KOPT-K1 (cell line): ENCODE data around the gene COL4A2.

Experiments used
- H3K27ac ChIP-seq: fragments of 200-600 bp; sonication (generic); 2 replicates; pipeline ENCODE4 v1.5.1; 2016; ENCODE audit warnings: antibody characterized with exemption, mild to moderate bottlenecking, low read depth, low read length; ENCODE audit not compliant: poor library complexity, severe bottlenecking
- H3K36me3 ChIP-seq: fragments of 200-600 bp; sonication (generic); 2 replicates; pipeline ENCODE4 v1.5.1; 2017; ENCODE audit warnings: antibody characterized with exemption, mild to moderate bottlenecking, low read length, moderate library complexity; ENCODE audit not compliant: insufficient read depth
- H3K9me3 ChIP-seq: fragments of 200-600 bp; sonication (generic); 2 replicates; pipeline ENCODE4 v1.5.1; 2017; ENCODE audit warnings: antibody characterized with exemption, low read length, mild to moderate bottlenecking; ENCODE audit not compliant: insufficient read depth, poor library complexity, severe bottlenecking

The COL4A2 gene

GRCh38 chr13:110351636-110352420 lies 44.7 kb downstream of the COL4A2 start:
- Histone ChIP-seq H3K36me3 (no peaks in the 10 kb centered on the region), H3K27ac (no peak overlapping the region), H3K9me3 (no peaks in the 10 kb centered on the region)

GRCh38 chr13:110352735-110353134 lies 45.7 kb downstream of the COL4A2 start:
- Histone ChIP-seq H3K9me3 (no peaks in the 10 kb centered on the region), H3K36me3 (no peaks in the 10 kb centered on the region), H3K27ac (no peak overlapping the region)

- H3K9me3 ChIP-seq = no peaks in the 10 kb centered on the region
- H3K36me3 ChIP-seq = no peaks in the 10 kb centered on the region
- H3K27ac ChIP-seq = no peak overlapping the region
Measured at GRCh38 chr13:110353339-110353977, 46.4 kb downstream of the COL4A2 start.

GRCh38 chr13:110354123-110354627 lies 47.1 kb downstream of the COL4A2 start:
- Histone ChIP-seq H3K9me3 (no peaks in the 10 kb centered on the region), H3K27ac (no peak overlapping the region), H3K36me3 (no peaks in the 10 kb centered on the region)

DNA sequence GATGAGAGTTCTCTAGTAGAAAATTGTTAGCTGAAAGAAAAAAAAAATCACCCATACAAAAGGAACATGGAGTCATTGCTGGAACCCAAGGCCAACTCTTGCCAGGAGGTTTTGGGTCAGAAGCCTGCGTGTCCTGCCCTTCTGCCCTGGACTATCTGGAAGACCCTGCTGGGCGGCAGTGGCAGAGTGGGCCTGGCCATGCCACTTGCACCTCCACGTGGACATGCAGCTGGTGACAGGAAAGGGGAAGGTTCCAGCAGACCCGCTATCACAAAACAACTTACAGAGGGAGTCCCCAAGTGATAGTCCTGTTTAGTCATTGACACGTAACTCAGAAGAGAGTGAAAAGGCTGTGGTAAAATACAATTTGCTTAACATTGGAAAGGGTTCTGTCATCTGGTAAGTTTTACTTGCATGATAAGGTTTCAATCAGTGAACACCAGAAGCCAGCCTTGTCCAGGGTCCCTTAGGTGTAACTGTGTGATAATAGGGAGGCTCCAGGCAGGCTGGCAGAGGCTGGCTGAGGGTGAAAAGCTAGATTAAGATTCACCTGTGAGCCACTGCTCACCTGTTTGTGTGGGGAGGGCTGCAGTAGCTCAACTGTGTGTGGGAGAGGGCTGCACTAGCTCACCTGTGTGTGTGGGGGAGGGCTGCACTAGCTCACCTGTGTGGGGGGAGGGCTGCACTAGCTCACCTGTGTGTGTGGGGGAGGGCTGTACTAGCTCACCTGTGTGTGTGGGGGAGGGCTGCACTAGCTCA lies 47.8 kb downstream of the COL4A2 start:
- Histone ChIP-seq H3K9me3 (no peaks in the 10 kb centered on the region), H3K36me3 (no peaks in the 10 kb centered on the region), H3K27ac (no peak overlapping the region)

DNA sequence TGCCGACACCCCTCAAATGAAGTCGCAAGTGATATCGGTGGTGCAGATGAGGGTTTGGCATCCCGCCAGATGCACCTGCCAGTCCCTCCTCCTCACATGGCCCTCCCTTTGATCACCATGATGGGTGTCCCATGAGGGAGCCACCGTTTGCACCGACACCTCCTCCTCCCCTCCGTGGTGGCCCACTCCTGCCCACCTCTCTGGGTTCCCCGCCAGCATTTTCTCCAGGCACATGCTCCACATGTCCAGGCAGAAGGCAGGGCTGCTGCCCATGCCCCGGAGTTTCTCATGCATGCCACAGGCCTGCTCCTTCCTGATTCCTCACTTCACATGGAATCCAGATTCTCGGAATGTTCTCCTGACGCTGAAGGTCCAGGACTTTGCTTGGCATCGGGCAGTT lies 49.3 kb downstream of the COL4A2 start:
- Histone ChIP-seq H3K9me3 (no peaks in the 10 kb centered on the region), H3K36me3 (no peaks in the 10 kb centered on the region), H3K27ac (no peak overlapping the region)

DNA sequence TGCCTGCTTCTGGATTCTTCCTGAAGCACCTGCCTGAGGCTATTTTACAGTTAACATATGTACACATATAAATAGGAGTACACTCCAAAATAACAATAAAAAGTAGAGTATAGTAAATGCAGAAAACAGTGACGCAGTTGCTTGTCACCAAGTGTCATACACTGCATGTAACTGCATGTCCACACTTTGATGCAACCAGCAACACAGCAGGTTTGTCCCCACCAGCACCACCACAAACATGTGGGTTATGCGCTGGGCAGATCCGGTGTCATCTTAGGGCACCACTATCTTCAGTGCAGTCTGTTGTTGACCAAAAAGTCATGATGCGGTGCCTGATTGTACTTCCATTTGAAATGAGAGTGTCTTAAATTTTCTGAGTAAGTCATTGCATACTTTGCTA lies 51.3 kb downstream of the COL4A2 start:
- H3K36me3 ChIP-seq = no peaks in the 10 kb centered on the region
- H3K9me3 ChIP-seq = no peaks in the 10 kb centered on the region
- H3K27ac ChIP-seq = no peak overlapping the region

- H3K9me3 ChIP-seq = no peaks in the 10 kb centered on the region
- H3K36me3 ChIP-seq = no peaks in the 10 kb centered on the region
- no peak overlapping the region for H3K27ac ChIP-seq
Measured at GRCh38 chr13:110359840-110360301, 52.8 kb downstream of the COL4A2 start.

DNA sequence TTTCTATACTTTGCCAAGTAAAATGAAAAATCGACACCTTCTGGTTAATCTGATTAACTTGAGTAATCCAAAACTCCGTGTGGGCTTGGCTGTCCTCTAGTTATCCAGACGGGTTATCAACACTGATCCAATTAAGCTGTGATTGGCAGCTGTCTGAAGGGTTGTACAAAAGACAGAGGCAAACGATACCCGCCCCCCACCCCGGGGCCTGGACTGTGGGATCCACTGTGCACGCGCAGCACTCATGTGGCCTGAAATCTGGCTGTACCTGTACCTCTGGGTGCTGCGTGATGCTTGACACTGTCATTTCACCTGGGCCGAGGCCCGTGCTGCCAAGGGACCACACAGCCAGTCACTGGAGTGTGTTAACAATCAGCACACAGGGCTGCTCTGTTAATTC lies 53.5 kb downstream of the COL4A2 start:
- Histone ChIP-seq H3K9me3 (no peaks in the 10 kb centered on the region), H3K36me3 (no peaks in the 10 kb centered on the region), H3K27ac (no peak overlapping the region)

GRCh38 chr13:110361365-110361911 lies 54.4 kb downstream of the COL4A2 start:
- Histone ChIP-seq H3K27ac (no peak overlapping the region), H3K9me3 (no peaks in the 10 kb centered on the region), H3K36me3 (no peaks in the 10 kb centered on the region)

DNA sequence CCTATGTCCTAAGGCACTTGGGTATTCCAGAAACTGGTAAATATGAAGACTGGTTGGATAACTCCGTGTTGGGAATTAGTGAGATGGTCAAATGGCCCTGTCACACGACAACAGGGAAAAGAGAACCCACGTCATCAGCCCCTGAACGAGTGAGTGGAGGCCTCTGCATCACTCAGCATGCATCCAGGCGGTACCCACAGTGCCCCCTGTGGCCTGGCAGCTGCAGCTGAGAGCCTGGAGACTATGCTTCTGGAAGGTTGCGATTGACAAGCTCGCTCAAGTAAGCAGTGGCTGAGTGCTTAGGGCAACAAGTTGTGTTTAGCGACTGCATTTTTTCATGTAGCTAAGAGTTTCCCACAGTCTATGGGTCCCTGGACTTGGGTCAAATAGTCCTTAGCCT lies 55.9 kb downstream of the COL4A2 start:
- H3K27ac ChIP-seq = no peak overlapping the region
- H3K9me3 ChIP-seq = no peaks in the 10 kb centered on the region
- no peaks in the 10 kb centered on the region for H3K36me3 ChIP-seq

- no peaks in the 10 kb centered on the region for H3K36me3 ChIP-seq
- no peak overlapping the region for H3K27ac ChIP-seq
- H3K9me3 ChIP-seq = no peaks in the 10 kb centered on the region
Measured at GRCh38 chr13:110364081-110364480, 57.0 kb downstream of the COL4A2 start.

- H3K9me3 ChIP-seq = no peaks in the 10 kb centered on the region
- no peak overlapping the region for H3K27ac ChIP-seq
- H3K36me3 ChIP-seq = no peaks in the 10 kb centered on the region
Measured at GRCh38 chr13:110365876-110366275, 58.8 kb downstream of the COL4A2 start.

DNA sequence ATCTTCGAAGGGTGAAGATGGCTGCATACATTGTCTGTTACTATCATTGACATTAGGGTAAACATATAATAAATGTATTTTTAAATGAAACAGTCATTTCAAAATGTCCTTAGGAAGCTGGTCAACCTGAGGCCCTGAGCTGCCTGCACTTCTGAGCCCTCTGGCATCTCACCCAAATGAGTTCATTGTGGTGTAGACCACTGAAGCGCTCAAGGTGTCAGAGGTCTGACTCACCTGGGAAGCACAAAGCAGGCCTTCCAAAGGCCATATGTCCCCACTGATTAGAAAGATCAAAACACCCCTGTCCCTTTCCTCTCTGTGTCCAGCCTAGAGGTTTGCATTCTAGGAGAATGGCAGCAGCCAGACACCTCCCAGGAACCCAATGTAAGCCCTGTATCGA lies 59.6 kb downstream of the COL4A2 start:
- Histone ChIP-seq H3K9me3 (no peaks in the 10 kb centered on the region), H3K36me3 (no peaks in the 10 kb centered on the region), H3K27ac (no peak overlapping the region)

DNA sequence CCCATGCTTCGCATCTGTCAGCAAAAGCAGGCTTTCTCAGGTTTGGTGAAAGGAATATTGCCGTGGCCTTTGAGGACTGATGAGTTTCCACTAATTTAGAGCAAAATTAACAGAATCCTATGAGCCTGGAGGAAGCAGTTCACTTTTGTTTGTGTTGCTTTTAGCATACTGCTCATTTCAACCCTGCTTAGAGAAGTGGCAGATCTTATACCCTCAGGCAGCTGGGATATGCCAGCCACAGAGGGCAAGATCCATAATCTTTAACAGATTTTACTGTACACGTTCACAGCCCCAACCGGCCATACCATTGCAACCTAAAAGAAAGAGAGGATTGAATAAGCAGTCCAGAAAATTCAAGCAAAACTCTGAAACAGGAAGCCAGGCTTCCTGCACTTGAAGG lies 60.5 kb downstream of the COL4A2 start:
- no peaks in the 10 kb centered on the region for H3K9me3 ChIP-seq
- H3K36me3 ChIP-seq = no peaks in the 10 kb centered on the region
- H3K27ac ChIP-seq = no peak overlapping the region
